Cortex of kidney (tissue), 1 donor: ENCODE data around the gene GPLD1.

Experiments
- DNase-seq: peaks from one replicate; lab custom pipeline; 2025; lab: John Stamatoyannopoulos, UW

GPLD1 gene

DNA sequence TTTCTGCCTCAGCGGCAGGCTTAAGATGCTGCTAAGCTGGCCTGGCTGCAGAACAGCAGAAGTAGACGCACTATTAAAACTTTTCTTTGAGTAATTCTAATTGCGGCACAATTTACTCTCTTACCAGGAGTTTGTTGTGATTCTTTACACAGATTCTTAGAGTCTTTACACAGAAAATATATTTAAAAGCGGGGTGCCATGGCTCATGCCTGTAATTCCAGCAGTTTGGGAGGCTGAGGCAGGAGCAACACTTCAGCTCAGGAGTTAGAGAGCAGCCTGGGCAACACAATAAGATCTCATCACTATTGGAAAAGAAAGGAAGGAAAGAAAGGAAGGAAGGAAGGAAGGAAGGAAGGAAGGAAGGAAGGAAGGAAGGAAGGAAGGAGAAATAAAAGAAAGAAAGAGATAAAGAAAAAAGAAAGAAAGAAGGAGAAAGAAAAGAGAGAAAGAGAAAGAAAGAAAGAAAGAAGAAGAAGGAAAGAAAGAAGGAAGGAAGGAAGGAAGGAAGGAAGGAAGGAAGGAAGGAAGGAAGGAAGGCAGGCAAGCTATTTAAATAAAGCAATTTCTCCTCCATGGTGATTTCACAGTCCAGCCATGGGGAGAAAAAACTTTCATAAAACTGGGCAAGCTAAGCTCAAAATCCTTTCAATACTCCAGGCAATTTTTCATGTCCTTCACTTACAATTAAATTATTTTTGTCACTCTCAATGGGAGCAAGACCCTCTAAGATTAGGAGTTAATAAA is 107.7 kb downstream of the GPLD1 start:
- no peak for DNase-seq

DNA sequence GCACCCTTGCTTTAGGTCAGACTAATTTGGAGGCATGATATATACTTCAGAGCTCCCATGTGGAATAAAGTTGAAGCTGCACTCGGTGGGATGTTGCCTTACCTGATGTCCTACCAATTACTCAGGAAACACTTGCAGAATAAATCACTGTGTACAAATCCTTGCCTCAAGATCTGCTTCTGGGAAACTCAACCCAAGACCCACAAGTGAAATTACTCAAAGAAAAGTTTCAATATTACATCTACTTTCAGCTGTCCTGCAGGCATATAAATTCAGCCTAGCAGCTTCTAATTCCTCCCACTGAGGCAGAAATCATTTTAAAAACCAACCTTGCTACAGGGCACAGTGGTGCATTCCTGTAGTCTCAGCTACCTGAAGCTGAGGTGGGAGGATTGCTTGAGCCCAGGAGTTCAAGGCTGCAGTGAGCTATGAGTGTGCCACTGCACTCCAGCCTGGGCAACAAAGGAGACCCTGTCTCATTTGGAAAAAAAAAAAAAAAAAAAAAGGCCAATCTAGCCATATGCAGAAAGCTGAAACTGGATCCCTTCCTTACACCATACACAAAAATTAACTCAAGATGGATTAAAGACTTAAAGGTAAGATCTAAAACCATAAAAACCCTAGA is 110.8 kb downstream of the GPLD1 start:
- DNase-seq: no peak
